ENCODE data around the gene SH3PXD2A. TPM values are rescaled to one million over a fixed set of nuclear protein-coding genes. Genes with fewer than 3 reads are reported as not detected.

SH3PXD2A gene
- total and polyA plus RNA-seq, 2 of the 4 experiments (the other 2 are of a cell fraction): 6.3 to 23.0 TPM

GRCh38 chr10:103861505-103861904 is 6.1 kb upstream of the SH3PXD2A start:
- Histone ChIP-seq H3K9me1 (ENCODE audit: insufficient read depth, low read length) (no peaks in the 10 kb centered on the region; the same call in 1 of the 2 replicates), H4K5ac (ENCODE audit: low read depth, low read length) (no peak overlapping the region), H2BK20ac (ENCODE audit: low read depth, low read length) (no peak overlapping the region), H2BK15ac (ENCODE audit: low read depth, low read length) (no peak overlapping the region), H2BK120ac (ENCODE audit: low read depth, low read length) (no peak overlapping the region), H3K18ac (ENCODE audit: low read depth, low read length) (no peak overlapping the region), H3K36me3 (ENCODE audit: control insufficient read depth, insufficient read depth, low read length) (no peaks in the 10 kb centered on the region), H3K9ac (ENCODE audit: low read depth, low read length) (no peak overlapping the region), H3K56ac (ENCODE audit: extremely low read depth, insufficient read depth, low read length) (no peak overlapping the region), H4K8ac (ENCODE audit: low read depth in 2 of 2, low read length in 2 of 2) (no peak overlapping the region), H4K20me1 (ENCODE audit: insufficient read depth, low read length) (no peaks in the 10 kb centered on the region), H3K4me3 (ENCODE audit: insufficient read depth, low read depth, low read length) (no peak overlapping the region), H3K23ac (ENCODE audit: low read depth, low read length) (no peak overlapping the region), H3K14ac (replicated peaks; ENCODE audit: low read depth, low read length) (no peak overlapping the region), H3K27ac (ENCODE audit: insufficient read depth, low read length) (no peak overlapping the region), H2AK5ac (ENCODE audit: low read depth, low read length) (no peak overlapping the region), H2BK5ac (ENCODE audit: low read depth, low read length, poor library complexity, severe bottlenecking) (no peak overlapping the region), H3K79me1 (ENCODE audit: low read depth in 1 of 2, low read length in 2 of 2) (no peaks in the 10 kb centered on the region), H2AFZ (replicated peaks; ENCODE audit: low read length, poor library complexity) (no peak overlapping the region), H3K27me3 (ENCODE audit: control insufficient read depth, insufficient read depth, low read length) (no peaks in the 10 kb centered on the region), H2AK9ac (replicated peaks; ENCODE audit: low read depth, low read length, poor library complexity) (no peak overlapping the region), H3K9me3 (ENCODE audit: control insufficient read depth, insufficient read depth, low read length) (peaks cover 8% of the 10 kb centered on the region), H3K4me2 (ENCODE audit: low read depth, low read length) (no peak overlapping the region), H3K4ac (ENCODE audit: low read depth, low read length) (no peak overlapping the region), H4K91ac (ENCODE audit: insufficient read depth, low read depth, low read length) (no peak overlapping the region), H3K4me1 (ENCODE audit: control insufficient read depth, insufficient read depth, low read length) (no peaks in the 10 kb centered on the region)
- ChIA-PET POLR2A (ENCODE audit: unreplicated experiment) (no interaction called here), CTCF (no interaction called here)
- intact Hi-C loops (cut with micrococcal nuclease): no loop called here
- in situ Hi-C loops (cut with MboI; ENCODE audit: low sequenced_read_pairs): no loop called here
- BruUV-seq (replicated peaks): no TSS peak
- dilution Hi-C loops (cut with HindIII; ENCODE audit: low sequenced_read_pairs, unreplicated experiment): loop anchor here (25.0 kb wide), 1 partner anchor 149 kb away; no protein-coding TSS in a partner anchor
- DNase-seq (peak; percentile 84), ATAC-seq (ENCODE audit: low read depth) (0 out of 2 replicates have a peak, but pooled peaks have one; percentile 13)
- no CpG with 5 or more reads among the region's 1 CpG for WGBS, 2 experiments (ENCODE audit: extremely low coverage in 2 of 2, insufficient read length in 1 of 2)
- TF ChIP-seq CEBPB (IDR thresholded peaks at IDR 0.05; ENCODE audit: low read depth, low read length): peak; percentile 73
- TF ChIP-seq BHLHE40 (IDR thresholded peaks at IDR 0.05; ENCODE audit: low read depth, low read length): peak; percentile 44; the same call in 1 of the 2 replicates
- no peak for TF ChIP-seq USF2 (IDR thresholded peaks at IDR 0.05; ENCODE audit: low read depth, low read length)
- TF ChIP-seq FOS (IDR thresholded peaks at IDR 0.05; ENCODE audit: low read depth, low read length): peak; percentile 86
